Measurements from ENCODE around the gene LHX5.

LHX5 gene

DNA sequence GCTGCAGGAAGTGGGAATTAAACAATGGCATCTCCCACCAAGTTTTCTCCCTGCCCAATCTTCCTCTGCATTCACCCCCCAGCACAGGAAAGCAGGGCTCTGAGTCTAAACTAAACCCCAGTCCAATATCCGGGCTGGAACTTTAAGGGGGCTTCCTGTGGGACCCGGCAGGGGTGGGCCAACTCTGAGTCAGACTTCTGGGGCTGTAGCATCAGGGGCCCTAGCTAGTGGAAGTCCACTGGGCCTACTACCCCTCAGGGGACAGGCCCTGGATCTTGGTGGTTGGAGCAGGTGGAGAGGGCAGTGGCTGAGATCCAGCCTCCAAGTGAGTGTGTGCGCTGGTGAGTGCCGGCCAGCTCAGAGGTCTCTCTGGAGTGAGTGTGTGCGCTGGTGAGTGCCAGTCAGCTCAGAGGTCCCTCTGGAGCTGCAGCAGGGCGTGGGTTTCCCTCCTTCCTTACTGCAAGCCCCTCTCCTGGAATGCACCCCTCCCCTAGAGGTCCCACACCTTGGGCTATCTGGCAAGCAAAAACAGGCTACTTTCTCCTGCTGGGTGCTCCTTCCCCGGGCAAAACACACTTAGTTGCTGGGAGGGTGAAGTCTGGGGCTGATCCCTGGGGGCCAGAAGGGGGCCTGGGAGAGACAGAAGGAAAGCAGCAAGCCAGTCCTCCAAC is 5.6 kb upstream of the LHX5 start:
- DNase-seq, result no peak

DNA sequence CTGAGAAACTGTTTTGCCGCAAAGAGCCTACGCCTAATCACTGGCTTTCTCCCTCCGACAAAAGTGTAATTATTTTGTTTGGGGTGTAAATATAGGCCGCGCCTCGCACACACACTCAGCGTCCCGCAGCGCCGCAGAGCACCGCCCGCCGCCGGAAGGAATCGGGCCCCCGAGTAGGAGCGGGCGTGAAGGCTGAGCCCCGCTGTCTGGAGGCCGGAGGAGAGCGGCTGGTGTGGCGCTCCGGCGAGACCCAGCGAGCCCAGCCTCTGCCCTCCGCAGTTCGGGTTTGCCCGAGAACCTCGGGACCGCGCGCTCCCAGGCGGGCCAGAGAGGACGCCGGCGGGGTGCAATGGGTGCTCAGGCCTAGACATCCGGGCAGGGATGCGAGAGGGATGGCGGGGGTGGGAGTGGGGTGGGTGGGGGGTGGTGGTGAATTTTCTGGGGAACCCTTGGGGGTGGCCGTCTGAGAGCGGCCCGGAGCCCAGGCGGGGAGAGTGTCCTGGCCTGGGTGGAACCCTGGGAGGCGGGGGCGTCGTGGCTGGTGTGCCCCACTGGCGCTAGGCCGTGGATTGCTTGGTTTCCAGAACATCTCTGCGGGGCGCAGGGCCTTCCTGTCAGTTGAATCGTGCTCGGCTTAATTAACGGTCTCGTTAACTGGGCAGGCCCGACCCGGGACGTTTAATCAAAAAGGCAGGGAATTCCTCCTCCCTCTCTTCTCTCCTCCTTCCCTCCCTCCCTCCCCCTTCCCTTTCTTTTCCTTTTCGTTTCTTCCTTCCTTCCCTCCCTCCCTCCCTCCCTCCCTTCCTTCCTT is 4.7 kb upstream of the LHX5 start:
- DNase-seq, result peak; percentile 45

DNA sequence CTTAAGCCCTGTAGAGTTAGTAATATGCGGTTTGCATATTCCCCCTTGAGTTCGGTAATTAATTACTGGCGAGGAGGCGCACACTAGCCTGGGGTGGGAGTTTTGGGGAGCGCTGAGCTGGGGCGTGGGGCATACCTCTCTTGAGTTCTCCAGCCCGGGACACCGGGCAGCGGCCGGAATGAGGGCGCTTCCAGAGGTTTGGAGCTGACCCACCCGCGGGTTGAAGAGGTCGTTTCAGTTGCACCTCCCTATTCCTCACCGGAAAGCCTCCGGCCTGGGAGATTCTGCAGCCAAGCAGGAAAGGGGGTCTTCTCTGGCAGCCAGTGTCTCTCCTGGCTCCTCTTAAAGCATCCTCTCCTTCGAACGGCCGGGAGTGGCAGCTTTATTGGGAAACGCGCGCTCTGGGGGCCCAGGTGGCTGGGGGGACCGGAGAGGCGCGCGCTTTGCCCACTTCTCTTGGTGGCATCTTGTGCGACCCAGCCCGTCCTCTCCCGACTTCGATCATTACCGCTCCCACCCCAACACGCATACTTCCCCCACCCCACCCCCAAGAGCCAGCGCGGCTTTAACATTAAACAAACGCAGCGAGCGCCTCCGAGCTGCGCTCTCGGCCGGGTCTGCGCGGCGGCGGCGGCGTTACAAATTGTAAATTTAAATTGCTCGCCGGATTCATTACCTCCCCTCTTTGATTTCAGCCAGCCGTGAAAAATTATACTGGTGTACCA is 3.9 kb upstream of the LHX5 start:
- DNase-seq, result peak; percentile 24

DNA sequence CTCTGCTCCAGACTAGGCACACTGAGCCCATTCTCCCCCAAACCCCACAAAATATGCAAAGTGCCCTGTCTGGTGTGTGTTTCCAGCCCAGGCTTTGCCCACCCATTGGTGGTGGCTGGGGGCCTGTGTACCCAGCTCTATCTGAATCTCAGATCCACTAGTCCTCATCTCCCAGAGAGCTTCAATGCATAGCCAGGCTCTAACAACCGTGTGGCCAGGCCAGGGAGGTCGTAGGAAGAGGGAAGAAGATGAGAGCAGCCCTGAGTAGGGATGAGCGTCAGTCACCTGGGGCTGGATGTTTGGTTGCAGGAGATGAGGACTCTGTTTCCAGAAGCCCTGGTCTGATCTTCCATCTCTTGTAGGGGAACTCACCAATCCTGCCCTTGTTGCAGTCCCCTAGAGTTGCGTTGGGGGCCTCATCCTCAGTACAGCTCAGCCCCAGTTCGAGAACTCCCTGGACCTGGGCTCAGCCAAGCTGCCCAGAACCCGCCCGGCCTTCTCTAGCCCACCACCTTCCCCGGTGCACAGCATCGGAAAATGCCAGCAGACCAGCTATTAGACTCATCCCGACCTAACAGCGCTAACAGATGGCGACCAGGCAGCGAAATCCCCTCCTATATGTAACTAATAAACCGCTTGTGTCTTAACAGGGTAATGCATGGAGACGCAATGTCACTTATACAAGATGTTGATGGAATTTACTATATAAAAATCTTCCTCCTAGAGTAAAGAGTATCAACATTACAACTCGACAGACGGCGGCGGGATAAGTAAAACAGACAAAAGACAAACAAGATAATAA is 3.2 kb upstream of the LHX5 start:
- peak; percentile 20 for DNase-seq

DNA sequence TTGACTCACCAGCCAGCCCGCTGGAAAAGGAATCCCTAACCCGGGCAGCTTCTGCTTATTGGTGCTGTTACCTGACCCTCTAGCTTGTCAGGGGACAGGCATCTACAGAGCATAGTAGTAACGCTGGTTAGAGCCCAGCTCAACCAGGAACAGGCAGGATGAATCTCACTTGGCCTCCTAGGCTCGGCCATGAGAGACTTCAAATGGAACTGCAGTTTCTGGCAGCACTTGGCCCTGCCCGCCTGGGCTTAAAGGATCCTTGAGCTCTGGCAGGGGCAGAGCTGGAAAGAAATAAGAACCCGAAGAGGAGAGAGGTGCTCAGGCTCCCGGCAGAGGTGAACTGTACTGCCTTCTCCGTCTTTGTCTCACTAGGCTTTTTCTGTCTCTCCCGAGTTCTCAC is 2.3 kb upstream of the LHX5 start:
- DNase-seq, result no peak

DNA sequence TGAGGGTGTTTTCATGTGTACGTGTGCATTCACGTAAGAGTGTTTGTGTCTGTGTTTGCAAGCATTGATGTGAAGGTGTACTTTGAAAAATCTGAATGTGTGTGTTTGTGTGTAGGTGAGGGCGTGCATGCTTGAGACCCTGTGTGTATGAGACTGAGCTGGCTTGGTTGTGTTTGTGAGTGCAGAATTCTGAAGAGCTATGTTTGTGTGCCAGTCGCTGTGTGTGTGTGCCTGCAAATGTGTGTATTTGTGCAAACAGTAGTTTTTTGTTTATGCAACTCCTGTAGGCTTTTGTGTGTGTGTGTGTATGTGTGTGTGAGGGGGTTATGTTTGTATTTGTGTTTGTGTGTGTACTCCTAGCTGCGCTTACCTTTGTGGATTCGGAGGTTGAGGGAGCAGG is 1.7 kb upstream of the LHX5 start:
- DNase-seq, result no peak

DNA sequence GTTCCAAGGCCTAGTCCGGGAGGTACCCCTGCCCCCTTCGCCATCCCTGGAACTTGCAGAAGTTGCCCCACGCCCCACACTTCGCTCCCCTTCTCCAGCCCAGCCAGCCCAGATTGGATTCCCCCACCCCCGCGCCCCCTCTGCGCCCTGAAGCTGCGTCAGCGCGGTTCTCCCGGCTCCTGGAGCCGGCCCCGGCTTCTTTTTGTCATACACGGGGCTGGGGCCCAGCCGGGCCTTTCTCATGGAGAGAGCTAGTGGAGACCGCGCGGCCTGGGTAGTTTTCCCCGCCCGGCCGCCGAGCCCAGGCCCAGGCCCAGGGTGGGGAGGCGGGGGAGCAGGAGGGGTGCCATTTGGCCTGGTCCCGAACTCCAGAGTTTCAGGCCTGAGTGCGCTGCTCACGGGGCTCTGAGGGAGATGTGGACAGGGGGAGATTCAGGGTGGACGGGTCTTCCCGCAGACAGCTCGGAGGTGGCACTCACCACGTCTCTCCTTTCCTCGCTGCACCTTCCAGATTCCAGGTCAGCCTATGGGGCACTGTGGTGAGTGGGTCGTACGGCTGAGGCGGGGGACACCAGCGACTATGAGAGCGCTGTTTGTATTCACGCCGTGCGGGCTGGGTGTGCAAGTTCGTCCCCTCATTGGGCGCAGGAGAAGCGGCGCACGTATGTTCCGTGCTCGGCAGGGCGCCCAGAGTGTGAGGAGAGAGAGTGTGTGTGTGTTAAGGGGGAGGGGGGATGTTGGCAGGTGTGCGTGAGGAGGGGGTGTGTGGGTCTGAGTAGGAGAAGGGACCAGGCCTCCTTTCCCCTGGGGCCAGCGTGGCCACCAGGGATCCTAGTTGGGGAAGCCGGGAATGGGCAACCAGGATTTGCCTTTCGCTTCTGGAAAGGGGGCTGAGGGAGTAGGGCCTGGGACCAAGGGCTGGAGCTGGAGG is 785 bp upstream of the LHX5 start:
- DNase-seq, result no peak

DNA sequence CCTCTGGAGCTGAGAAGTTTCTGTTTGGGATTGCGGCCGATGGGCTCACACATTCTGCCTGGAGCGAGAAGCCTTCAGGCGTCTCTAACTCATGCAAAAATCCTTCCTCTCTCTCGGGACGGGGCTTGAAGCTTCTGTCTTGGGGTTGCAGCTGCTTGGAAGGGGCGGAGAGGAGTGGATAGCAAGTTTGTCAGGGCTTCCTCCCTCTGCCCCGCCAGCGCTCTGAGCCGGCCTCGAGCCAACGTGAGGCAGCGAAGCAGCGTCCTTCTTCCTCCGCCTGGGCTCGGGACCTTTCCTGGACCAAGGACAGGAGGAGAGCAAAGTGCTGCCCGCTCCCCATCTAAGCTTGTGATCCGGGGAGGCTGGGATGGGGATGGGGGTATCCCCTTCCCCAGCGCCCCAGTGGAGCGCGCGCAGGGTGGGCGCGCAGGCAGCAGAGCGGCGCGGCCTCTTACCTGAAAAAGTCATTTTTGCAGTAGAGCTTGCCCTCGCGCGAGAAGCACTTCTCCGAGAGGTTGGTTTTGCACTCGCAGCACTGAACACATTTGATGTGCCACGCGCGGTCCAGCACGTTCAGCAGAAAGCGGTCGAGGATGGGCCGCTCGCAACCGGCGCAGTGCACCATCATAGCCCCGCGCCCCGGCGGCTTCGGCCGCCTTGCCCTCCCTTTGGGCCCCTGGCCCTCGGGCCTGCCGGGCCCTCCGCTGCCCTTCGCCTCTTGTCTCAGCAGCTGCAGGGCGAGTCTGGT is 626 bp downstream of the LHX5 start:
- DNase-seq, result peak; percentile 48

DNA sequence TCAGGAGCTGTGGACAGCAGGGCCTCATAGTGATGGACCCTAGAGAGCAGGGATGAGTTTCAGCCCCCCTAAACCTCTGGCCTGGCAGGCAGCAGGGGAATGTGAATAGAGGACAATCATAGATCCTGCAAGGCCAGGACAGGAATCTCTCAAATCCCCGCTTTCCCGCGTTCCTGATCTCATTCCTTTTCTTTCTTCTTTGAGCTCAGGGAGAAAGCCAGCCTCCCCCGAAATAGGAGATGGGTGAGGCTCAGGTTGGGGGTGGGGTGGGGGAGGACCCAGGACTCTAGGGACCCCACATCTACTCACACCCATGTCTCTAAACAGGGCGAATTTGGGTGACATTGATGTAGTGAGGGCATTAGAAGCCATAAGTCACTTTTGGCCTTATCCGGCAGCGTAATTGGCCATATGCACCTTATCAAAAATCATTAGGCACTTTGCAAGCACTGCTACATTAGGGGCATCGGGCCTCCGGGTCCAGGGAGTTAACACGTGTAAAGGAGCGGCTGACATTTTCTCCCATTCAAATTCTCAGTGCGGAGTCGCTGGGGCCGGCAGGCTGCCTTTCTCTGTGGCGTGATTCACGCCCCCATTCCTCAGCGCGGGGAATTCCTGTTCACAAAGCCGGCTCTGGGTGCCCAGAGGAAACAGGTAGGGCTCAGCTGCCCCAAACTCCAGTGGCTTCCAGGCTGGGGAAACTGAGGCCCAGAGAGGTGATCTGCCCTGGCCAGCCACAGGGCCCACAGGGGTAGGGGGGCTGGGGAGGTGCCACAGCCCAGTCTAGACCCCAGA is 1.5 kb downstream of the LHX5 start:
- DNase-seq, result no peak

DNA sequence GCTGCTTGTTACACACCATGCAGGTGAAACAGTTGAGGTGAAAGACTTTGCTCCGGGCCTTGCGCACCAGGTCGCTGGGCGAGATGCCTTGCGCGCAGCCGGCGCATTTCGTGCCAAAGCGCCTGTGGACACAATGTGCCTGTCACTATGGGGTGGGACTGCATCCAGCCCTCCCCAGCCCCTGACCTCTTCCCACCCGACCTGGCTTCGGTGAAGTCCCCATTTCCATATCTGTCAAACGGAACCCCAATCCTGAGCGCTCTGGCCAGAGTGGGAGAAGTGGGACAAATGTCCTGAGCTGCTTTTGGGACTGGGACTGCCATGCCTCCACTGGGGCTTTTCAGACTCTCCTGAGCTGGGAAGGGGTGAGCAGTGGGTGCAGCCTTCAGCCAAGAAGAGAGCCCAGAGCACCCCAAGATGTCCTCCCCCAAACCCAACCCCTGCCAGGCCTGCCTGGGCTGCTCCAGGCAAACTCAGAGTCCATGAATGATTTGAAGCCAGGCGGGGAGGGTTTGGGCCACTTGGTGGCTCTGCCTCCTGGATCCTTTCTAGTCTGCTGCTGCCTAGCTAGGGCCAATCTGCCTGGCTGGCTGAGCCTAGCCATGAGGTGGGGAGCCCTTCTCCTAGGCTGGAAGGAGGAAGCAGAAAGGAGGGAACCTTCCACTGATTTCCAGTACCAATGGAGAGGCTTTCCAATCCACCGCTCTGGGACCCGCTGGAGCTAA is 2.3 kb downstream of the LHX5 start:
- no peak for DNase-seq

DNA sequence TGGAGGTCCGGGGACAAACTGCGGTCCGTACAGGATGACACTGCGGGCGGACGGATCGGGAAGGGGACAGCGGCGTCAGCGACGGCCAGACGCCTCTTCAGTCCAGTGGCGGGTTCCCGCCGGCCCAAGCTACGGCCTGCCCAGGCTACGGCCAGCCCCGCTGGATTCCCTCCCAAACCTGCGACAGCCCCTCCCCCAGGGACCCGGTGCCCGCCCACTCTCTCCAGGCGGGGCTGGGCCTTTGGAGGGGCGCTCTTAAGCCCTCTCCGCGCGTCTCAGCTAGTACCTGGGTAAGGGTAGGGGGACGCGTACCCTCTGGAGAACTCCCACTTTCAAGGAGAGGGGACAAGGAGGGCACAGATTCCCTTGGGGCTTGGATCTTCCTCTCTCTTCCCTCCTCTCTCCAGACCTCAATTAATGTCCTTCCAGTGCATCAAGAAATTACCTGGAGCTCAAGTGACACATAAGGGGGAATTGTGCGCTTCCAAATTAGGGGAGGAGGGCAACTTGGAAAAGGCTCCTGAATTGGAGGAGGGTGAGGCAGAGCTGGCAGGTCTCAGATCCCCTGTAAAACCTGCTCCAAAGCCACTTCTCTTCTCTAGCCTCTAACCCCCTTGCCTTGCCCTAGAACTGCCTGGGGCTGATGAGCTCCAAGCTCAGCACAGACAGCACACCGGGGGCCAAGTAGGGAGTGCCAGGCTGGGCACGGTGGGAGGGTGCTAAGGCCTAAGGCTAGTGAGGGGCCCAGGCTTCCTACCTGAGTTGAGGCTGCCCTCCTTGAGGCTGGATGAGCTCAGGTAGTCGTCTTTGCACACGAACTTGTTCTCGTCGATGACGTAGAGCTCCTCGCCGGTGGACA is 3.1 kb downstream of the LHX5 start:
- DNase-seq, result no peak

DNA sequence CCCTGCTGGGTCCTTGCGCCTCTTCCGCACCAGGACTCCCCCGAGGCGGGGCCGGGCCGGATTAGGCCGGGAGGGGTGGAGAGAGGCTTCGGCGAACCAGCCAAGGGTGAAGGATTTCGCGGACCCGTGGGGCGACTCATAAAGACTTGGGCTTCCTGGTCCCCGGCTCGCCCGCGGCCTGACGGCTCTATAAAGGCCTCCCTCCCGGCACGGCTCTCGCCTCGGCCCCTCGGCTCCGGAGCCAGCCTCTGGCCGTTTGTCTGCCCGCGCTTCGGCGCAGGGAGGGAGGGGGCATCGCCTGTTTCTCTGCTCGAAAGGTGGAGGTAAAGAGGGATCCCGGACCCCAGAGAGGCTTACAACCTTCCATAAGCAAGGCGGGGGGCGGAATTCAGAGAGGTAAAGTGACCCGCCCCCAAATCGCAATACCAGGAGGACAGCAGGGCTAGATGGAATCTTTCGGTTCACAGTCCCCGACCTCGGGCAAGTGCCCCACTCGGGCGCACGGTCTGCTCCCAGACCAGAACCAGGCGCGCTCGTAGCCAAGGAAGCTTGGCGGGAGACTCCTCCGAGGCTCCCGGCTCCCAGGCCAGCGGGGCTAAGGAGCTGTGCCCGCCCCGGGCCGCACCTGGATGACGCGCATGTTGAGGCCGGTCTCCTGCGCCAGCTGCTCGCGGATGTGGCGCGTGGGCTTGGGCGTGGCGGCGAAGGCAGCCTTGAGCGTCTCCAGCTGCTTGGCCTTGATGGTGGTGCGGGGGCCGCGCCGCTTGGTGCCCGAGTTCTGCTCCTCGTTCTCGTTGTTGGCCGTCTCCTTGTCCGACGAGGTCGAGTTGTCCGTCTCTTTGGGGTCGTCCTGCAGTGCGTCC is 3.9 kb downstream of the LHX5 start:
- peak; percentile 49 for DNase-seq

DNA sequence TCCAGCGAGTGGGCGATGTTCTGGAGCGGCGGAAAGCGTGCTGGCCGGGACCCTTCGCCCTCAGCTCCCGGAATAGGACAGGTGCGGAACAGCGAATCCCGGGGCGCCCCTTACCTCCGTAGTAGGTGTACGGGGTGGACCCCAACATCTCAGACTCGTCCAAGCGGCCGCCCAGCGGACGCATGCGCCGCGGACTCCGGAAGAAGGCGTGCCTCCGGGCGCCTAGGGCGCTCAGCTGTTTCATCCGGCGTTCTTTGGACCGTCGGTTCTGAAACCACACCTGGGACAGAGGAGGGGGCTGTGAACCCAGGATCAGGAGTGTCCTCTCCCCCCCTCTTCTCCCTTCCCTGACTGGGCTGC is 4.5 kb downstream of the LHX5 start:
- no peak for DNase-seq

DNA sequence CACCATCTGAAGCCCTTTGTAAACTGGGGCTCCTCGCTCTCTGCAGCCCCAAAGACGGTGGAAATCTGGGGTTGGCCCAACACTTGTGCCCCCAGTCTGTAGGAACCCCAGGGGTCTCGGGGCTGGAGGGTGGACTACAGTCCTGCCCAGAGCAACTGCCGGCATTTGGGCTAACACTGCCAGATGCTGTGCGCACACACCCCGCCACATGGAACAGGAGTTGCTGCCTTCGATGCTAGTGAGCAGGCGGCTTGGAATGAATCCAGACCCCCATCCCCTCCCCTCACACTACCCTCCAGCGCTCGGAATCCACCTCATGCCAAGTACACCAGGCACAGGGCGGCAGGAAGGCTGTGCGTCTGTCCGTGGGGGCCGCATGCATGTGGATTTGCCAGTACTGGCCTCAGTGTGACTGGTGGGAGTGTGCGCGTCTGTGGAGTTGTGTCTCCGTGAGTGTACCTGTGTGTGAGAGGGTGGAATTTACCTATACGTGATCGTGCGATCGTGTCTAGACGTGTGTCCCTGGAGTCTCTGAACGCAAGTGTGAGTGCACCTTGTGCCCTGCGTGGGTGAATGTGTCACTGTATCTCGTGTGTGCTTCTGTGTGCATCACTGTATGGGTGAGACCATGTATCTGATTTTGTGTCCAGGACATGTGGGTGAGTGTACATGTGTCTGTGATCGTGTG is 5.1 kb downstream of the LHX5 start:
- DNase-seq, result peak; percentile 35

DNA sequence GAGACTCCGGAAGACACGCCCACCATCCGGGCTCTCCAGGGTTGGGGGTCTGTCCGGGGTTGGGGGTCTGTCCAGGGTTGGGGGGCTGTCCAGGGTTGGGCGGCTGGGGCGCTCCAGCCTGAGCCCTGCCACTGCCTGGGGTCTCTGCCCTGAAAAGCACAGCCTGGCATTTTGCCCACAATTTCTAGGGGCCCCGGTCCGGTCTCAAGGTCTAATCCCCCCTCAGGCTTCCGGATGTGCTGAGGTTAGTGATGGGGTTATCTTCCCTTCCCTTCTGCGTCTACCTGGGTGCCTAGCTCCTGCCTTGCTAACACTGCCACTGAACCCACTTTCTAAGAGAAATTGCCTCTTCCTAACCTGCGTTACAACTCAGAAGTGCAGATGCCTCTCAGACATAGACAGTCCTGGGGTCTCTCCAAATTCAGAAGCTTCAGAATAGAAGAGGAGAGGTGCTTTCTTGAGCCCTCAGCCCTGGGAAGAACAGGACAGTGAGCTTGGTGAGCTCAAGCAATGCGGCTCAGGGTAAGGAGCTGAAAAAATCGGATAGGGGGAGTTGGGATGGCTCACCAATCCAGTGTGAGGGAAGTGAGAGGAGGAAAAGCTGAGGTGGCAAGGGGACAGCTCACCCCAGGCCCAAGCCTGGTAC is 5.7 kb downstream of the LHX5 start:
- DNase-seq, result peak; percentile 49

Measured in eye (tissue), 1 donor.